Measurements from ENCODE around the gene PRKAR1B.

The PRKAR1B gene

GRCh38 chr7:516606-517456 lies 210.2 kb downstream of the PRKAR1B start:
- DNase-seq = peak; percentile 13

DNA sequence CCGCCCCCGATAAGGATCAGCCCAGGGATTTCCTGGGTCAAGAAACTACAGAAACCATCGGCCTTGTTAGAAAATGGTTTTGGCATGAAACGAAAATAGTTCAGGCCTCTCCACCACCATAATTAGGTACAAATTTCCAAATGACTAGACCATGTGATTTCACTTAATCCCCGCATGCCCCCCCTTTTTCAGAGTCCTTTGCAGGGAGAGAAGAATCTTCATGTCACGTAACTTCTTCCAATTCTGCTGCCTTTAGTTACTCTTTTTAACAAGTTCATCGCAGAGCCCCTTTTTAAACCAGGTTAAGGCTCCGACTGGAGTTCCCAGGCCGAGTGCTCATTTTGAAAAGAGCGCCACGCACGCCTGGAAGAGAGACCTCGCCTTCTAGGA lies 210.9 kb downstream of the PRKAR1B start:
- DNase-seq = no peak

- DNase-seq = no peak
Measured at GRCh38 chr7:515628-516027, 211.5 kb downstream of the PRKAR1B start.

GRCh38 chr7:514651-515598 lies 212.2 kb downstream of the PRKAR1B start:
- DNase-seq = no peak

DNA sequence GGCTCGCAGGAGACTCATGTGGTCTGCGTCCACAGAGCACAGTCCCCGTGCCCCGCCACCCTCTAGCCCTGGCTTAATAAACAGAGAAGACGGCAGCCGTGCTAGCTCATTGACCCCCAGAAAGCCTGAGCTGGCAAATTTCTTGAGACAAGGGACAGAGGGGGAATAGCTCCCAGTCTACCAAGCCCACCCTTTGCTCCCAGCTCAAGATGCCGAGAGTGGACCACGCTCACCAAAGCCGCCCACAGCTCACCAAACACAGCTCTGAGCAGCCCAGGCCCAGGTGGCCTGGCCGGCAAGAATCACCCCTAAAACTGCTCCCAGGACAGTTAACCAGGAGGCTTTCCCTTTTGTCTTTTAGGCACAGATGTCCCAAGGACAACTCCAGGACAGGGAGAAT lies 212.8 kb downstream of the PRKAR1B start:
- DNase-seq = no peak

DNA sequence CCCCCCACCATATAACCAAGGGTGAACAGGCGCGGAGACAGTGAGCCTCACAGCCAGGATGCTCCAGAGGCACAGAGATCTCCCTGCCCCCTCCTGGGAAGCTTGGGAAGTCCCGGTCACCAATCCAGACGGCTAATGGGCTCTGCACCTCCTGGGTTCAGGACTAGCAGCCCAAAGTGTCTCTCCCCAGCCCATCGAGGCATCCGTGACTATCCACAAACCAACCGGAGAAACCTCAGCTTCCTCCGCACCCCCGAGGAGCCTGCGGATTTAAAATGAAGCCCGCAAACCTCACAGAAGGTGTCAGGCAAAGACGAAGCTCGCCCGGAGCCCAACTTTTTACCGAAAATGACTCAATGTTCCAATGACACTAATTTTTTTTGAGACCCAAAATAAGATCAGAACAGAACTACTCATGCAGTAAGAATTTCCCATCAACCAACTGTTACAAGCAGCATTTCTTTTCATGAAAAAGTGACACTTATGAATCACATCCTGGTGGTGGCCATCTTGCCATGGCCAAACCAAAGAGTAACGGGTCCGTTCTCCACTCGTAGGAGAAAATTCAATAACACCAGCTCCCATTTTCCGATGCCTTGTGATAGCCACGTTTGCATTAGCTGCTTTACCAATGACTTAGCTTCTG lies 213.4 kb downstream of the PRKAR1B start:
- no peak for DNase-seq

GRCh38 chr7:512541-513311 lies 214.4 kb downstream of the PRKAR1B start:
- DNase-seq = no peak

DNA sequence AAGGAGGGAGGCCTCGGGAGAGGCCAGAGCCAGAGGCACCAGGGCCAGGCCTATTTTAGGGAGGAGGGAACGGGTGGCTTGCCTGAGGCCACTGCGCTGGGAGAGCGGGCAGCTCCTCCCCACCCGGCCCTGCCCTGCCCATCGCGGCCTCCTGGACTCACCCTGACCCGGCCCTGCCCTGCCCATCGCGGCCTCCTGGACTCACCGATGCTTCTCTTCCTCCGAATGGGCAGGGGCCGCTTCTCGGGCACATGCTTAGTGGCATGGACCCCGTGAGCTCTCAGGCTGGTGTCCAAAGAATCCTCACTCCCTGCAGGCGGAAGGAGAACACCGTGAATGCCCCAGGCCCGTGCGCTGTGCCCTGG lies 215.0 kb downstream of the PRKAR1B start:
- DNase-seq = no peak

DNA sequence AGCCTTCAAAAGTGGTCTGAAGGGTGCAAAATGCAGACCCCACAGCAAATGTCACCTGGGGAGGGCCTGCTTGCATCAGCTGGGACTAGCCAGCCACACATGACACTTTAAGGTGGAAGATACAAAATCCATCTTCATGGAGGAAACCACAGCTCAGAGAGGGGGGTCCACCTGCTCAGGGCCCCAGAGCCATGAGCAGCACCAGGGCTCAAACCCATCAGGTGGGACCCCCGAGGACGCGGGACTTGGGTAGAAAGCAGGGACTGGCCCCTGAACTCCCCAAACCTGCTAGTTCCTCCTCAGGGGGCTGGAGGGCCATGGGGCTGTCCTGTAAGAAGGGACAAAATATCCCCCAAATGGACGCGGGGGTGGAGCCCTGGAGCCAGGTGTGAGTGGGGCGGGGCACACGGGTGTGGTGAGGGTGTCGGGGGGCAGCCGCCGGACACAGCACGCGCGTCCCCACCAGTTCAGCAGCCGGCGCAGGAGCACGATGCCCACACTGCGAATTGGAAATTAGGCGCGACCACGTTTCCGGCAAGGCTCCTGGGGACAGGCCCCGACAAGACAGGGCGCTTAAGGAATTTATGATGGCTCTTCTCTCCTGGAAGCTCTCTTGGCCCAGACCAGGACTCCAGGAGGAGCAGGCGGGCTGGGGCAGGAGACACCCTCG lies 215.5 kb downstream of the PRKAR1B start:
- no peak for DNase-seq

GRCh38 chr7:510782-511281 lies 216.2 kb downstream of the PRKAR1B start:
- DNase-seq = no peak

- DNase-seq = no peak
Measured at GRCh38 chr7:510131-510481, 217.0 kb downstream of the PRKAR1B start.

DNA sequence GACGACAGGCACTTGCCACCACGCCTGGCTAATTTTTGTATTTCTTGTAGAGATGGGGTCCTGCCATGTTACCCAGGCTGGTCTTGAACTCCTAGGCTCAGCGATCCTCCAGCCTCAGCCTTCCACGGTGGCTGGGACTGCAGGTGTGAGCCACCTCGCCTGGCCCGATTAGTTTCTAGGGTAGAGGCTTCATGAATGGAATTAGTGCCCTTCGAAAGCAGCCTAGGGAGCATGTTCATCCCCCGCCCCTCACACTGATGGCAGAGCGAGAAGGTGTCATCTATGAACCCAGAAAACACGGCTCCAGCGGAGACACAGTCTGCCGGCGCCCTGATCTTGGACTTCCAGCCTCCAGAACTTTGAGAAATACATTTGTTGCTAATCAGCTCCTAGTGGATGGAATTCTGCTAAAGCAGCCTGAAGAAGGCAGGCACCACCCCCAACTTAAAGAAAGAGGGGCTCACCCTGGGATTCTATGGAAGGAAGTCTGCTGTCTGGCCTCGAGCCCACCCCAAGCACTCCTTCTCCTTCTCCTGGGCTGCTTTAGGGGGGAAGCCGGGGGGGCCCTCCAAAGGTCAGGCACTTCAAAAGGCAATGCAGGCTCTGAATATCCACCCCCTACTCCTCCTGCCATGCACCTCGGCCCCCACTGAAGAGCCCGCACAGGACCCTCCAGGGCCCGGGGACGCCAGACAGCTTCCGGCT lies 217.5 kb downstream of the PRKAR1B start:
- DNase-seq = no peak

- no peak for DNase-seq
Measured at GRCh38 chr7:508461-509170, 218.5 kb downstream of the PRKAR1B start.

DNA sequence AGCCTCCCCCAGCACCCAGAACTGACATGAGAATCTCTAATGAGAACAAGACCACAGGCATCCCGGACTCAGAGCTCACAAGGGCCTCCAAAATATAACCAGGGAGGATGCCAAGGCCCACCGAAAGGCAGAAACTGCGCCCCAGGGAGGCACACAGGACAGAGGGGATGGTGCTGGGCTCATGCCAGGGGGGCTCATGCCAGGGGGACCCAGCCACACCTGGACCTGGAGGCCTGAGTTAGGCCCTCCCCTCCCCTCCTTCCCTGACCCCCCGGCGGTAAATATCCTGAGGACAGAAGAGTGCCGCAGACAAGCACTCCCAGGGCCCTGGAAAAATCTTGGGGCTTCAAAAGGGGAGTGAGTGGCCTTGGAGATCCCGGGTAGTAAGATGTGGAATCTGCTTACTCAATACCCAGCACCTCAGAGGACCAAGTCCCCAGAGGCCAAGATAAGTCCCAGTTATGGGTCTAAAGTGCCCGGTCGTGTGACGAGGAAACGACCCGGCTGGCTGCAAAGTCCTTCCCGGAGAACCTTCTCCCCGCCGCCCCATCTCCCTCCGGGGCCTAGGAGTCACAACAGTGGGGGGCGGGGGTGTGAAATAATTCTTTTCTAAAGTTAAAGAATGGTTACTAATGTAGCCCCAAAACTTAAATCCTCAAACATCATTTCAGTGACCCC lies 219.3 kb downstream of the PRKAR1B start:
- DNase-seq = no peak

- DNase-seq = no peak
Measured at GRCh38 chr7:506921-507622, 220.0 kb downstream of the PRKAR1B start.

- no peak for DNase-seq
Measured at GRCh38 chr7:506391-506831, 220.7 kb downstream of the PRKAR1B start.

DNA sequence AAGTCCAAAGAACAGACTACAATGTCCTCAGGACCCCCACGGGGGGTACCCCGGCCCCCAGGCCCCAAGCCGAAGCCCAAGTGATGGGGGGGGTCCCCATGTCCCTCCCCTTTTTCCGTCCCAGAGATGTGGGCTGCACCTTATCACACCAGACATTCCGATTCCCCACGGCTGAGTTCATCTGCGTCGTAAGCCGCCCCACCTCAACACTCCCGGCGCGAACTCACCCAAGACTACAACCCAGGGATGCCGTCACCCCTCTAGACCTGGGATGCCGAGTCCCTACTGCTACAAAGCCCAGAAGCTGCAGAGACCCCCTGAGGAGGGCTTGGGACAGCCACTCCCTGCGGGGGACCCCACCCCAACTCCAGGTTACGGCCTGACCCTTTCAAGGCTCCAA lies 221.9 kb downstream of the PRKAR1B start:
- no peak for DNase-seq

DNA sequence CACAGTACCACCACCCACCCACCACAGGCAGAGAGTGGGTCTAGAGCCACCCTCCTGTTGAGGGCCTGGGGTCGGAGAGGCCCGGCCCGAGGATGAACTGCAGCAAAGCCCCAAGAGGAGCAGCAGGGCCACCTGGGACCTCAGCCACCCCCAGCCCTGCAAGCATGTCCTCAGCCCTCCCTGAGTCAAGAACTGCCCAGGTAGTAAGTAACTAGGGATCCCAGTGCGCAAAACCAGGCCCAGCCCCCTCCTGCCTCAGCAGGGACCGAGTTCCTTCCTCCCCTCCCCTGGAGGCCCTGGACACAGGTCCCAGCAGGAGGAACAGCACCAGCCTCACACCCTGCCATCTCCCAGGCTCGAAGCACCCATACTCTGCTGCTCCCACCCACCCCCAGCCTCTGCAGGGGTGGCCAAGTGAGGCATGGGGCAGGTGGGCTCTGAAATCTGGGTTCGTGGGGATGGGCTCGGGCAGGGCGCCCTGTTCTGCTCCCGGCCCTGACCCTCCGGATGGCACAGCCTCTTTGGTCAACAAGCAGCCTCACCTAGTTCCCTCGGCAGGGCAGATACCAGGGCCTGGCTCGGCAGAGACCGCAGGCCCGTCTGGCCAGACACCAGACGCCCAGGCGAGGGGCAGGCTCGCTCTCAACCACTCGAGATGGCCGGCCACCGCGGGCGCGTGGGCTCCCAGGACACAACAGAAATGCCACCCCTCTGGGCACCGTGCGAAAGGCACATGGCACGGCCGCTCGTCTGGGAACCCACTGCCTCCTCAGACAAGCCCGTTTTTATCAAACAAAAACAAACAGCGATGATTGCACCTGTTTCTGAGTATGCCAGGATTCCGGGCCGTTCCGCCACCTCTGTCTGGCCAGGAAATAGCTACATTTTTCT lies 222.6 kb downstream of the PRKAR1B start:
- DNase-seq = no peak
